ENCODE results near the gene ADGRV1. TPM values are rescaled to one million over a fixed set of nuclear protein-coding genes. Genes with fewer than 3 reads are reported as not detected.

ADGRV1 gene
- total RNA-seq, 1 donor from 2014 or later, result 18.2 TPM

DNA sequence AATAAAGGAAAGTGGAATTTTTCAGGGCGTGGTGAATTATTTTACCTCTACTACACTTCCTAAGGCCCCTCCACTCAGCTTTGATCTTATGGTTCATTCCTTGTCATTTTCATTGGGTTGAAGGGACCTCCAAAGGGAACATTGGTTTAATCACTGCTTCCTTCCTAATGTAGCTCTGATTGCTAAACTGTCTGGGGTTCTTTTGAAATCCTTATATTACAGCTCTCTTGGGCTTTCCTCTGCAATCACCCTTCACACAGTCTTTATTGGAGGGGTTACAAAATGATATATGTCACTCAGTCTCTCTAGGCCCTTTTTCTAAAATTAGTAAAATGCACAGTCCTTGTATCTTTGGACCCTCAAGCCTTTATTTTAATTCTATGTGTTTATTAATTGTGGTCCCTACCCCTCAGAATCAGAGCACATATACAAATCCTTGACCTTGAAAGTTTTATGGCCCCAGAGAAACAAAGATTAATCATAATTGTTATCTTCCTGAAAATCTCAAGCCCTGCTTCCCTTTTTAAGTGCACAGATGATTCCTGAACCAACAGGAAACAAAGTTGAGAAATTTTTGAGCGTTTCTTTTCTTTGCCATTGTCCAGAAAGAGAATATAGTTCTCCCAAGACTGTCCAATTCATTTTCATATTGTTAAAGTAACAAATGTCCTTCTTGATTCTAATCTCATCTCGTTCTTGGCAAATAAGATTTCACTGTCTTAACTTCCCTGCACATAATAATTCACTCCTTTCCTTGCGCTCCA is 494.6 kb downstream of the ADGRV1 start:
- no peak overlapping the region for H3K27ac Mint-ChIP-seq (ENCODE audit: unreplicated experiment)
- no peaks in the 10 kb centered on the region for H3K9me3 Mint-ChIP-seq (ENCODE audit: unreplicated experiment)
- no peaks in the 10 kb centered on the region for H3K36me3 Mint-ChIP-seq (ENCODE audit: unreplicated experiment)
- no peaks in the 10 kb centered on the region for H3K4me1 Mint-ChIP-seq (ENCODE audit: low read depth, unreplicated experiment)
- H3K27me3 Mint-ChIP-seq (ENCODE audit: unreplicated experiment), result no peaks in the 10 kb centered on the region
- no peak for DNase-seq
- no peak for TF ChIP-seq CTCF (IDR thresholded peaks at IDR 0.05; ENCODE audit: partially characterized antibody, unreplicated experiment)
- no peak overlapping the region for H3K4me3 Mint-ChIP-seq (ENCODE audit: unreplicated experiment)

DNA sequence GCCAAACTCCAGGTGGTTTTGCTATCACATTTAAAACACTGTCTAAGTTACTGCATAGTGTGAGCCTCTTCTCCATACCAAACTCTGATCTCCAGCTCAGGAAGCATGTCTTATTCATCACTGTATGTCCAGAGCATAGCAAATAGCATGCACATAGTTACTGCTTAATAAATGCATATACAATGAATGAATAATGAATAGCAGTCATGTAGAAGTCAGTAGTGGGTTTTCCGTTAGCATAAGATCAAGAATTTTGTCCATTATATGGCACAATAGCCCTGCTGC is 495.1 kb downstream of the ADGRV1 start:
- Mint-ChIP-seq H3K27me3 (ENCODE audit: unreplicated experiment) (no peaks in the 10 kb centered on the region), H3K36me3 (ENCODE audit: unreplicated experiment) (no peaks in the 10 kb centered on the region), H3K4me3 (ENCODE audit: unreplicated experiment) (no peak overlapping the region), H3K27ac (ENCODE audit: unreplicated experiment) (no peak overlapping the region), H3K9me3 (ENCODE audit: unreplicated experiment) (no peaks in the 10 kb centered on the region), H3K4me1 (ENCODE audit: low read depth, unreplicated experiment) (no peaks in the 10 kb centered on the region)
- DNase-seq, result no peak
- TF ChIP-seq CTCF (IDR thresholded peaks at IDR 0.05; ENCODE audit: partially characterized antibody, unreplicated experiment), result no peak

DNA sequence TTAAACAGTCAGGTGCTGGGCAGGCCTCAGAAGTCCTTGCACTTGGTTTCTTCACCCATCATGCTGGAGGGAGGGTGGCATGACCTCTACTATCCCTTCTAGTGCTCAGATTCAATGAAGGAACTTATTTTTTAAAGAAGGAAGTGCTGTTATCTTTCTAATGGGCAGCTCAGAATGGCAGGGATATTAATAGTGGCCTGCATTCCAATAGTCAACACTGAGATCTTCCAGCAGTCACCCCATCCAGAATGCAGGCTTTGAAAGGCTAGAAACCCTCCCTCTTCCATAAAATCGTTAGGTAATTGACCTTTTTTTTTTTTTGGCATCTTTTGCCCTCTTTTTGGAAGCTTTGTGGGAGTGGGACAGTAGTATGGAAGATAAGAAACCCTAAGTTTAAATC is 499.6 kb downstream of the ADGRV1 start:
- Mint-ChIP-seq H3K4me1 (ENCODE audit: low read depth, unreplicated experiment) (peaks cover 7% of the 10 kb centered on the region), H3K27ac (ENCODE audit: unreplicated experiment) (no peak overlapping the region), H3K27me3 (ENCODE audit: unreplicated experiment) (no peaks in the 10 kb centered on the region), H3K4me3 (ENCODE audit: unreplicated experiment) (no peak overlapping the region), H3K36me3 (ENCODE audit: unreplicated experiment) (no peaks in the 10 kb centered on the region), H3K9me3 (ENCODE audit: unreplicated experiment) (no peaks in the 10 kb centered on the region)
- no peak for TF ChIP-seq CTCF (IDR thresholded peaks at IDR 0.05; ENCODE audit: partially characterized antibody, unreplicated experiment)
- no peak for DNase-seq

DNA sequence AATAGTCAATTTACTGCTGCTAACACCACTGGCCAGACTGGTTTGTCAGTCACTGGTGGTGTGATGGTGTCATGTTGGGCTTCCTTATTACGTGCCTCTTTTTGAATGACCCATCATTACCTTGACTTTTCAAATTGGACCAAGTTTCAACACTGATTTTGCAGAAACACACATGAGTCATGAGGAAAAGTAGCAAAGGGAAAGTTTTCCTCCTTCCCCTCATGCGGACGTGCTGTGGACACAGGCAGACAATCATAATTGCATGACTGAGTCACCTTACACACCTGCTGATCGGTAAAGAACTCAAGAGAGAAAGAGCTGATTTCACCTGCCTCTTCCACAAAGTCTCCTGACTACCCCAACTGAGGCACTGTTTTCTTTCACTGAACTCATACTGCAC is 500.0 kb downstream of the ADGRV1 start:
- Mint-ChIP-seq H3K36me3 (ENCODE audit: unreplicated experiment) (no peaks in the 10 kb centered on the region), H3K27me3 (ENCODE audit: unreplicated experiment) (no peaks in the 10 kb centered on the region), H3K9me3 (ENCODE audit: unreplicated experiment) (no peaks in the 10 kb centered on the region), H3K4me3 (ENCODE audit: unreplicated experiment) (no peak overlapping the region), H3K4me1 (ENCODE audit: low read depth, unreplicated experiment) (peaks cover 7% of the 10 kb centered on the region), H3K27ac (ENCODE audit: unreplicated experiment) (no peak overlapping the region)
- no peak for TF ChIP-seq CTCF (IDR thresholded peaks at IDR 0.05; ENCODE audit: partially characterized antibody, unreplicated experiment)
- DNase-seq, result no peak

DNA sequence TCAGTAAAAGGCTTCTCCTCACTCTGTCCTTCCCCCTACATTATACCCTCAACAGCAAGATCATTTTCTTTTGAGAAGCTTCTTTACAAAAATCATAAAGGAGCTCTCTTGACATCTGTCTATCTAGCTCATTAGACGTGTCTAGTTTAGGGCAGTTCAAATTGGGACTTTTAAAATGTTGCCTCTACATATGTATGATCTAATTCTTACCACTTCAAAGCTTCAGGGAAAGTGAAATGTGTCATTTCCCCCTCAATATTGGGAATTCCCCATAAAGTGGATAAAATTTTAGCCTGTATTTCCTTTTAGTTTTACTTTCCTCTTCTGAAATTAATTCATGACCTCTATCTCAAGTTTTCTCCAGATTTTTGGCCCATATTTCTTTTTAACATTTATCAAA is 500.8 kb downstream of the ADGRV1 start:
- Mint-ChIP-seq H3K4me1 (ENCODE audit: low read depth, unreplicated experiment) (peaks cover 7% of the 10 kb centered on the region), H3K27ac (ENCODE audit: unreplicated experiment) (no peak overlapping the region), H3K4me3 (ENCODE audit: unreplicated experiment) (no peak overlapping the region), H3K27me3 (ENCODE audit: unreplicated experiment) (no peaks in the 10 kb centered on the region), H3K36me3 (ENCODE audit: unreplicated experiment) (no peaks in the 10 kb centered on the region), H3K9me3 (ENCODE audit: unreplicated experiment) (no peaks in the 10 kb centered on the region)
- no peak for TF ChIP-seq CTCF (IDR thresholded peaks at IDR 0.05; ENCODE audit: partially characterized antibody, unreplicated experiment)
- DNase-seq, result no peak

Data from glutamatergic neuron (in vitro differentiated cells).